ENCODE data around the gene C1GALT1.

C1GALT1 gene

DNA sequence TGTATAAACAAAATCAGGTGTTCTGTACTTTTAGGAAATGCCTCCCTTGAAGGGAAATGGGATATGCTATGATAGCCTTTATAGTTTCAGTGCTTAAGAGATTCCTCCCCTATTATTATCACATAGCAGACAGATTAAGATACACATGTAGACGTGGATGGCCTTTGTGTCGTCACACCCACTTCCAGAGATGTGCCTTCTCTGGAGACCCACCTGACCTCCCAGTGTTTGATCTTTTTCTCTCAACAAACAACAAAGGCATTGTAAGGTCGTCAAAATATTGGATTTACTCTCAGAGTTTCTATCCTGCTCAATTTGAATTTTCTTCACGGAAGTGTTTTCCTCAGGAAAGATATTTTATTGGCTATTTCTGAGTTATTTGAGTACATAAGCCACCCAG lies 25.7 kb upstream of the C1GALT1 start:
- DNase-seq (no peak), ATAC-seq (no peak)
- Mint-ChIP-seq H3K27ac (peak overlapping the region; percentile 87), H3K4me3 (peak overlapping the region; percentile 70), H3K4me1 (peaks cover 55% of the 10 kb centered on the region), H3K36me3 (ENCODE audit: low read depth) (peaks cover 7% of the 10 kb centered on the region), H3K9me3 (peaks cover 18% of the 10 kb centered on the region), H3K27me3 (no peaks in the 10 kb centered on the region)

GRCh38 chr7:7157177-7157886 lies 25.0 kb upstream of the C1GALT1 start:
- ATAC-seq (peak; percentile 93), DNase-seq (peak; percentile 44)
- Mint-ChIP-seq H3K4me3 (peak overlapping the region; percentile 70), H3K4me1 (peaks cover 52% of the 10 kb centered on the region), H3K9me3 (peaks cover 18% of the 10 kb centered on the region), H3K27me3 (no peaks in the 10 kb centered on the region), H3K27ac (peak overlapping the region; percentile 87), H3K36me3 (ENCODE audit: low read depth) (peaks cover 7% of the 10 kb centered on the region)

DNA sequence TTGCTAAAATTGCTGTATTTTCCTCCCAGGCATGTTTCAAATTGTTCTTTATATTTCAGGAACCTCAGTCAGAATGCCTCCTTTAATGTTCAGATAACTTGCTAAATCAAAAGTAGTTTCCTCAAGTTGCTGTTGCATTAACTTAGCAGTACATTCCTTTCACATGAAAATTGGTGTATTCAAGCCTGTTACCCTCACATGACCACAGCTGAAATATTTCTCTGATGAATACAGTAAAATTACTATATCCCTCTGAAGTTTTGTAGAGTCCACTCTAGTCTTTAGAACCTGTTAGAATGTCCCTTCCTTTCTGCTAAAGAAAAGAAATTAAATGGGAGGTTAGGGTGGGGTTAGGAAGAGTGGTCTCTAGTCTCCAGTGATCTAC lies 24.5 kb upstream of the C1GALT1 start:
- Mint-ChIP-seq H3K4me3 (peak overlapping the region; percentile 70), H3K27ac (peak overlapping the region; percentile 87), H3K36me3 (ENCODE audit: low read depth) (peaks cover 7% of the 10 kb centered on the region), H3K4me1 (peaks cover 50% of the 10 kb centered on the region), H3K9me3 (peaks cover 18% of the 10 kb centered on the region), H3K27me3 (no peaks in the 10 kb centered on the region)
- ATAC-seq (no peak), DNase-seq (no peak)

DNA sequence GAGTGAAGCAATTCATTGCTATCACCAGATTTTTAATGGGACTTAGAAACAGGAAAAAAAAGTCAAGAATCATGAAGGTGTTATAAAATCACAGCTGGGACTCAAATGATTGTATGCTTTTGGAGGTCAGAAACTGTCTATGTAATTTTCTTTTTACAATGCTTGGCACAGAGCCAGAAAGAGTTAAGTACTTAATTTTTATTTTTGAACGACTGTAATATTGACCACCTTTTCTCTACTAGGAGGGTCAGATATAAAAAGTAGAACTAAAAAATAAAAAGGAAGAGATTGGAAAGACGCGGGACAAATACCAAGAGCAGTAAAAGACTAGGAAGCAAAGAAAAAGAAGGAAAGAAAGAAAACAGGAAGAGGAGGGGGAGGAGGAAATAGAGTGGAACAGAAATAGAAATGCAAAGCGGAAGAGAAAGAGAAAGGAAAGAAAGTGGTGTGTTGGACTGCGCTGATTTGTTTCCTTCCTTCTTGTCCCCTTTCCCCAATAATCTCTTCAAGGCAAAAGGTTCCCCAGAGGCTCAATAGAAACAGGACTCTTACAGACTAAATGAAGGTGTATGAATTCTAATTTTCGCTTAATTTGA lies 23.2 kb upstream of the C1GALT1 start:
- Mint-ChIP-seq H3K27ac (peak overlapping the region; percentile 91), H3K36me3 (ENCODE audit: low read depth) (peaks cover 11% of the 10 kb centered on the region), H3K4me3 (peak overlapping the region; percentile 79), H3K4me1 (peaks cover 52% of the 10 kb centered on the region), H3K27me3 (no peaks in the 10 kb centered on the region), H3K9me3 (peaks cover 14% of the 10 kb centered on the region)
- DNase-seq (no peak), ATAC-seq (no peak)

GRCh38 chr7:7164591-7164990 lies 17.8 kb upstream of the C1GALT1 start:
- H3K27me3 Mint-ChIP-seq, result no peaks in the 10 kb centered on the region
- peaks cover 12% of the 10 kb centered on the region for H3K36me3 Mint-ChIP-seq (ENCODE audit: low read depth)

DNA sequence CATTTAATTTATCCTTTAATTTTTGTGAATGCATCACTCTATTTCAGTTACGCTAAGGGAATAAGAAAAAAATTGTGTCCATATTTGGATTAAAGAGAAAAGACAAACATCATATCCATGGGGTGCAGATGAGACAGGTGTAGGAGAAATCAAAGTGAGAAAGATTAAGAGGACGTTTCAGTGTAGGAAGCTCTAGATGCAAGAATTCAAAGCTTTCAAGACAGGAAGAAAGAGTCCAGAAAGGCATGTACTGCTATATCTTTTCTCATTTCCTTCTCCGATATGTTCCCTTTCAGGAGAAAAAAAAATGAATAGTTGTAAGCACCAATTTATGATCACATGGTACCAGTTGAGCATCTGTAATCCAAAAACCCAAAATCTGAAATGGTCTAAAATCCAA lies 17.0 kb upstream of the C1GALT1 start:
- H3K27me3 Mint-ChIP-seq, result no peaks in the 10 kb centered on the region
- DNase-seq, result no peak
- H3K4me3 Mint-ChIP-seq, result no peak overlapping the region

More at GRCh38 chr7:7164591-7164990, 17.8 kb upstream of the C1GALT1 start:
- Mint-ChIP-seq H3K27ac (no peak overlapping the region), H3K9me3 (no peaks in the 10 kb centered on the region), H3K4me1 (peaks cover 39% of the 10 kb centered on the region), H3K4me3 (no peak overlapping the region)
- DNase-seq (no peak), ATAC-seq (no peak)

GRCh38 chr7:7166318-7166717 lies 16.0 kb upstream of the C1GALT1 start:
- ATAC-seq (no peak), DNase-seq (no peak)
- no peaks in the 10 kb centered on the region for H3K27me3 Mint-ChIP-seq
- peaks cover 17% of the 10 kb centered on the region for H3K36me3 Mint-ChIP-seq (ENCODE audit: low read depth)
- peaks cover 30% of the 10 kb centered on the region for H3K4me1 Mint-ChIP-seq
- H3K9me3 Mint-ChIP-seq, result peaks cover 12% of the 10 kb centered on the region
- no peak overlapping the region for H3K27ac Mint-ChIP-seq
- no peak overlapping the region for H3K4me3 Mint-ChIP-seq

More for the DNA sequence above, 17.0 kb upstream of the C1GALT1 start:
- peaks cover 5% of the 10 kb centered on the region for H3K9me3 Mint-ChIP-seq
- peaks cover 13% of the 10 kb centered on the region for H3K36me3 Mint-ChIP-seq (ENCODE audit: low read depth)
- peak overlapping the region; percentile 18 for H3K27ac Mint-ChIP-seq
- peaks cover 37% of the 10 kb centered on the region for H3K4me1 Mint-ChIP-seq
- ATAC-seq, result no peak

- peaks cover 27% of the 10 kb centered on the region for H3K9me3 Mint-ChIP-seq
- ATAC-seq (no peak), DNase-seq (no peak)
- H3K27me3 Mint-ChIP-seq, result no peaks in the 10 kb centered on the region
- peaks cover 24% of the 10 kb centered on the region for H3K36me3 Mint-ChIP-seq (ENCODE audit: low read depth)
- no peak overlapping the region for H3K27ac Mint-ChIP-seq
- H3K4me3 Mint-ChIP-seq, result no peak overlapping the region
- peaks cover 32% of the 10 kb centered on the region for H3K4me1 Mint-ChIP-seq
Measured at GRCh38 chr7:7169296-7169695, 13.0 kb upstream of the C1GALT1 start.

DNA sequence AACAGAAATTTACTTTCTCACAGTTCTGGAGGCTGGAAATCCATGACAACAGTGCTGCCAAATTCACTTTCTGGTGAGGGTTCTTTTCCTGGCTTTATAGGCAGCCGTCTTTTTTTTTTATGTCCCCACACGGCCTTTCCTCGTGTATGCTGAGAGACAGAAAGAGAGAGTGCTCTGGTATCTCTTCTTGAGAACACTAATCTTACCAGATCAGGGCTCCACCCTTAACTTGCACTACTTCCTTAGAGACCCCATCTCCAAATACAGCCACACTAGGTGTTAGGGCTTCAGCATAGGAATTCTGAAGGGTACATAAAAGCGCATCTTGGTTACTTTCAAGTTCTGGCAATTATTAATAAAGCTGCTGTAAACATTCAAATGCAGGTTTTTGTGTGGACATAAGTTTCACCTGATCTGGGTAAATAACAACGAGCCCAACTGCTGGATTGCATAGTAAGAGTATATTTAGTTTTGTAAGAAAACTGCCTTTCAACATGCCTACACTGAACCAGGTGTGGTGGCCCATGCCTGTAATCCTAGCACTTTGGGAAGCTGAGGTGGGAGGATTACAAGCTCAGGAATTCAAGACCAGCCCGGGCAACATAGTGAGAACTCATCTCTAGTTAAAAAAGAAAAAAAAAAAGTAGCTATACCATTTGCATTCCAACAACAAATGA lies 8.2 kb upstream of the C1GALT1 start:
- H3K27ac Mint-ChIP-seq, result no peak overlapping the region
- DNase-seq, result no peak
- H3K4me3 Mint-ChIP-seq, result no peak overlapping the region
- H3K4me1 Mint-ChIP-seq, result peaks cover 35% of the 10 kb centered on the region
- ATAC-seq, result no peak
- peaks cover 32% of the 10 kb centered on the region for H3K9me3 Mint-ChIP-seq
- peaks cover 20% of the 10 kb centered on the region for H3K36me3 Mint-ChIP-seq (ENCODE audit: low read depth)
- H3K27me3 Mint-ChIP-seq, result no peaks in the 10 kb centered on the region

GRCh38 chr7:7175075-7175695 lies 7.2 kb upstream of the C1GALT1 start:
- DNase-seq (no peak), ATAC-seq (no peak)
- Mint-ChIP-seq H3K36me3 (ENCODE audit: low read depth) (peaks cover 15% of the 10 kb centered on the region), H3K27me3 (no peaks in the 10 kb centered on the region), H3K4me1 (peaks cover 32% of the 10 kb centered on the region), H3K9me3 (peaks cover 29% of the 10 kb centered on the region), H3K27ac (no peak overlapping the region), H3K4me3 (no peak overlapping the region)

DNA sequence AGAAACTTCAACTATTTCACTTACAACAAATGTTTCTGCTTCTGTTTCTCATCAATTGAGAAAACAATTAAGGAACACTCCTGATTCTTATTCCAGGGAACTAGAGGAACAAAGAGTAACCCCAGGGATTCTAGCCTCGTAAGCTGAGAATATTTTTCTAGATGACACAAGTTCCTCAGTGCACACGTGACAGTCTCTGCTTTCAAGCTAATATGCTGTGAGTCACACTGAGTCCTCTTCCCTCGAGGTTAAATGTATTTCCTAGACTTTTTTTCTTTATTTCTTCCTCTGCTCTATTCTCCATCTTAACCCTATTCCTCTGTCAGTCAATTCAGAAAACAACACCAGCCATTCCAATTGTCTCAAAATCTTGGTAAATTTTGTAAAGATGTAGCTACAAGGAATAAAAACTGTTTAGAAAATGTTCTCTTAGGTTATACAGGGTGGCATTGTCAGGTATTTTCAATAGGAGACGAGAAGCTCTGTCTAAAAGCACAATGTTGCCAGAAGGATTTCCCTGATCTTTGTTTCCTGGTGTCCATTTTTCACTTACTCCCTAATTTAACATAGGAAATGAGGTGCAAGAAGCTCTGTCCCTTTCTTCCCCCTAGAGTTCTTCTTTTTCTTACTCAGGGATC lies 5.8 kb upstream of the C1GALT1 start:
- H3K9me3 Mint-ChIP-seq, result peaks cover 18% of the 10 kb centered on the region
- H3K36me3 Mint-ChIP-seq (ENCODE audit: low read depth), result peaks cover 9% of the 10 kb centered on the region
- peak overlapping the region; percentile 7 for H3K27ac Mint-ChIP-seq
- no peak overlapping the region for H3K4me3 Mint-ChIP-seq
- H3K4me1 Mint-ChIP-seq, result peaks cover 36% of the 10 kb centered on the region
- H3K27me3 Mint-ChIP-seq, result no peaks in the 10 kb centered on the region
- DNase-seq (no peak), ATAC-seq (peak; percentile 77)

DNA sequence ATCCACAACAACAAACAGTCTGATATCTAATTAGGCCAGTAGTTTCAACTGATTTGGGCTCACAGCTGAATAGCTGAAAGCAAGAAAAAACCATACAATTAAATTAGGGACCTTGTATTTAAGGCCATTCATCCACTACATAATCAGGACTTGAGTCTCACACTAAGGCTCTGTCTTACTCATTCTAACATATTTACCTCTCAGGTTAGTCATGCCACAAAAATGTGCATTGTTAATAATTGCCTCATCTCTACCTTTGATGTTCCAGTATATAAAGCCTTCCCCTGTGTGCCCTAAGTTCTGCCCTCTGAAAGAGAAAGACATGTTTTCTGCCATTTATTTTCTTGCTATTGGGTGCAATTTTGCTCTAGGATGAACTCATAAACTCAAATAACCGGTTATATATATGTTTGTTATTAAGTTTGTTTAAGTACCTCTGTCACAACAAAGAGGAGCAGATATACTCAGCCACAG lies 5.3 kb upstream of the C1GALT1 start:
- ATAC-seq (peak; percentile 62), DNase-seq (no peak)
- Mint-ChIP-seq H3K36me3 (ENCODE audit: low read depth) (peaks cover 7% of the 10 kb centered on the region), H3K27me3 (no peaks in the 10 kb centered on the region), H3K4me3 (no peak overlapping the region), H3K4me1 (peaks cover 36% of the 10 kb centered on the region), H3K9me3 (peaks cover 15% of the 10 kb centered on the region), H3K27ac (peak overlapping the region; percentile 7)

GRCh38 chr7:7178081-7178480 lies 4.3 kb upstream of the C1GALT1 start:
- peaks cover 4% of the 10 kb centered on the region for H3K36me3 Mint-ChIP-seq (ENCODE audit: low read depth)
- no peaks in the 10 kb centered on the region for H3K27me3 Mint-ChIP-seq
- H3K27ac Mint-ChIP-seq, result no peak overlapping the region
- H3K9me3 Mint-ChIP-seq, result peaks cover 6% of the 10 kb centered on the region
- peaks cover 33% of the 10 kb centered on the region for H3K4me1 Mint-ChIP-seq
- no peak for ATAC-seq
- H3K4me3 Mint-ChIP-seq, result no peak overlapping the region
- DNase-seq, result no peak

DNA sequence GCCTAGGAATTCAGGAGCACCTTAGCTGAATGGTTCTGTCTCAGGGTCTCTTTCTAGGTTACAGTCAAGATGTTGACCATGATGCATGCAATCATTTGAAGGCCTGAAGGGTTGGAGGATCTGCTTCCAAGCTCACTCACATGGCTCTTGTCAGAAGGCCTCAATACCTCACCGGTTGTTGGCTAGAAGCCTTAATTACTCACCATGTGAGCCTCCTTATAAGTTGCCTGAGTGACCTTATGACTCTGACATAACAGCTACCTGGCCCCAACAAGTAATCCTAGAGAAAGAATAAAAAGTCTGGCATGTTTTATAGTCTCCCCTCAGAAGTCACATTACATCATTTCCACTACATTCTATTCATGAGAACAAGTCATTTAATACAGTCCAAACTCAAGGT lies 3.4 kb upstream of the C1GALT1 start:
- Mint-ChIP-seq H3K36me3 (ENCODE audit: low read depth) (no peaks in the 10 kb centered on the region), H3K9me3 (peaks cover 6% of the 10 kb centered on the region), H3K4me3 (no peak overlapping the region), H3K27me3 (no peaks in the 10 kb centered on the region), H3K27ac (no peak overlapping the region), H3K4me1 (peaks cover 33% of the 10 kb centered on the region)
- no peak for DNase-seq
- ATAC-seq, result no peak

Data from activated naive CD8-positive, alpha-beta T cell treated with anti-CD3 and anti-CD28 coated beads, Interleukin-2, amount 50 U/mL, for 24 hours (primary cell).